ENCODE results near the gene KANSL1. TPM values are rescaled to one million over a fixed set of nuclear protein-coding genes. Genes with fewer than 3 reads are reported as not detected.

Gene KANSL1
- total RNA-seq, 2 donors from 2014 or later, result 137 to 144 TPM

GRCh38 chr17:46072998-46073397, 120.2 kb downstream of the KANSL1 start:
- peak overlapping the region; percentile 26 for H3K27ac Mint-ChIP-seq
- no peak overlapping the region for H3K4me3 Mint-ChIP-seq
- H3K9me3 Mint-ChIP-seq, result peaks cover 5% of the 10 kb centered on the region

GRCh38 chr17:46071796-46072195, 121.4 kb downstream of the KANSL1 start:
- DNase-seq, result no peak

More at GRCh38 chr17:46072998-46073397, 120.2 kb downstream of the KANSL1 start:
- no peaks in the 10 kb centered on the region for H3K27me3 ChIP-seq (ENCODE audit: control insufficient read depth, insufficient read depth, low read length, poor library complexity, severe bottlenecking)
- no peak for TF ChIP-seq CTCF (conservative IDR thresholded peaks at IDR 0.05)
- H3K36me3 Mint-ChIP-seq (ENCODE audit: low read depth), result peaks cover 19% of the 10 kb centered on the region
- no peak overlapping the region for H3K9ac ChIP-seq (ENCODE audit: extremely low read depth, low read length, poor library complexity, severe bottlenecking)
- no peak for DNase-seq
- H3K27me3 Mint-ChIP-seq (ENCODE audit: insufficient read depth), result no peaks in the 10 kb centered on the region
- no CpG with 5 or more reads among the region's 1 CpG for WGBS, 2 experiments (ENCODE audit: insufficient coverage in 1 of 2, insufficient read length in 1 of 2)
- H3K27ac ChIP-seq (ENCODE audit: low read depth, low read length), result no peak overlapping the region
- peaks cover 44% of the 10 kb centered on the region for H3K36me3 ChIP-seq (ENCODE audit: control insufficient read depth, insufficient read depth, low read length)
- peaks cover 18% of the 10 kb centered on the region for H3K4me1 ChIP-seq (ENCODE audit: control insufficient read depth, insufficient read depth, low read length)
- H3K9me3 ChIP-seq (ENCODE audit: control insufficient read depth, low read length), result no peaks in the 10 kb centered on the region
- H3K4me3 ChIP-seq (ENCODE audit: low read length), result no peak overlapping the region
- H3K4me1 Mint-ChIP-seq, result peaks cover 30% of the 10 kb centered on the region

GRCh38 chr17:46064460-46064859, 128.8 kb downstream of the KANSL1 start:
- no peak overlapping the region for H3K4me3 Mint-ChIP-seq
- Histone ChIP-seq H3K27ac (ENCODE audit: low read depth, low read length) (no peak overlapping the region), H3K9me3 (ENCODE audit: control insufficient read depth, low read length) (no peaks in the 10 kb centered on the region), H3K4me1 (ENCODE audit: control insufficient read depth, insufficient read depth, low read length) (no peaks in the 10 kb centered on the region), H3K9ac (ENCODE audit: extremely low read depth, low read length, poor library complexity, severe bottlenecking) (no peak overlapping the region), H3K4me3 (ENCODE audit: low read length) (no peak overlapping the region), H3K36me3 (ENCODE audit: control insufficient read depth, insufficient read depth, low read length) (peaks cover 78% of the 10 kb centered on the region), H3K27me3 (ENCODE audit: control insufficient read depth, insufficient read depth, low read length, poor library complexity, severe bottlenecking) (no peaks in the 10 kb centered on the region)
- no peaks in the 10 kb centered on the region for H3K27me3 Mint-ChIP-seq (ENCODE audit: insufficient read depth)
- H3K27ac Mint-ChIP-seq, result peak overlapping the region; percentile 3
- no peak for TF ChIP-seq CTCF (conservative IDR thresholded peaks at IDR 0.05)
- H3K9me3 Mint-ChIP-seq, result no peaks in the 10 kb centered on the region
- 89 to 100% methylated on average over 1 of the region's 1 CpG for WGBS, 2 experiments (ENCODE audit: insufficient coverage in 1 of 2, insufficient read length in 1 of 2)
- DNase-seq, result no peak
- peaks cover 60% of the 10 kb centered on the region for H3K36me3 Mint-ChIP-seq (ENCODE audit: low read depth)
- peaks cover 2% of the 10 kb centered on the region for H3K4me1 Mint-ChIP-seq

More at GRCh38 chr17:46071796-46072195, 121.4 kb downstream of the KANSL1 start:
- Mint-ChIP-seq H3K27ac (peak overlapping the region; percentile 63), H3K9me3 (peaks cover 4% of the 10 kb centered on the region), H3K4me3 (no peak overlapping the region), H3K4me1 (peaks cover 27% of the 10 kb centered on the region), H3K27me3 (ENCODE audit: insufficient read depth) (no peaks in the 10 kb centered on the region), H3K36me3 (ENCODE audit: low read depth) (peaks cover 25% of the 10 kb centered on the region)
- H3K9me3 ChIP-seq (ENCODE audit: control insufficient read depth, low read length), result no peaks in the 10 kb centered on the region
- H3K4me3 ChIP-seq (ENCODE audit: low read length), result peak overlapping the region; percentile 60
- WGBS, 2 experiments (ENCODE audit: insufficient coverage in 1 of 2, insufficient read length in 1 of 2), result 80% methylated on average over 3 of the region's 5 CpGs; no CpG with 5 or more reads in 1 of the 2 experiments
- H3K27ac ChIP-seq (ENCODE audit: low read depth, low read length), result peak overlapping the region; percentile 12
- no peak for TF ChIP-seq CTCF (conservative IDR thresholded peaks at IDR 0.05)
- H3K27me3 ChIP-seq (ENCODE audit: control insufficient read depth, insufficient read depth, low read length, poor library complexity, severe bottlenecking), result no peaks in the 10 kb centered on the region
- peaks cover 18% of the 10 kb centered on the region for H3K4me1 ChIP-seq (ENCODE audit: control insufficient read depth, insufficient read depth, low read length)
- H3K9ac ChIP-seq (ENCODE audit: extremely low read depth, low read length, poor library complexity, severe bottlenecking), result no peak overlapping the region
- H3K36me3 ChIP-seq (ENCODE audit: control insufficient read depth, insufficient read depth, low read length), result peaks cover 48% of the 10 kb centered on the region
